Right lobe of liver (tissue), 4 donors: ENCODE data around the gene XRCC4.

Experiments
- CTCF ChIP-seq, 4 donors: fragments of 200-600 bp in 3 of 4; fragments of 450-650 bp in 1 of 4; IDR thresholded peaks; one replicate each; pipeline versions ENCODE4 v1.5.1 to v1.8.0; 2016 to 2022; ENCODE audit warnings: antibody characterized with exemption in 4 of 4, mild to moderate bottlenecking in 2 of 4
- POLR2A ChIP-seq: fragments of 450-650 bp; IDR thresholded peaks from one replicate; pipeline ENCODE4 v1.6.1; 2017; ENCODE audit warnings: antibody characterized with exemption, mild to moderate bottlenecking
- donor health status: DM: no; HTN: no; CAD: no.
- donor health status: DM: no; HTN: no; CAD: no.
- donor health status: DM: no; HTN: yes; CAD: no.

DNA sequence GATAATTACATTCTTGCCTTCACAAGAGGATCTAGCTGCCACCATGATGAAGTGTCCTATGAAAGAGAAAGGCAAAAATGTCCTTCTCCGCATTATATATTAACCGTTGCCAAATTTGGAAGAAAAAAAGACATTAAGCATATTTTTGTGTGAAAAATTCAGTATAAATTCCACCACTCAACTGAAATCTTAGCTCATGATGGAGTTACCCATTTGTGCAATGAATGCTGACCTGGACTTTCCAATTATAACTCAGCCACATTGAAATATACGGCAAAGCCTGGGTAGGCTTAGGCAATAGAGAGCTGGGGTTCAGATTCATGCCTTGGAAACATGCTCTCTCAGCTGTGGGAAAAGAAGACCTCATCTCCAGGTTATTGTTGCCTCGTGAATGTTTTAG lies 322.9 kb downstream of the XRCC4 start:
- no peak for TF ChIP-seq CTCF (IDR thresholded peaks at IDR 0.05)
- TF ChIP-seq POLR2A = no peak
